Brain microvascular endothelial cell (primary cell): Measurements from ENCODE around the gene DEF6.

Experiments used
- DNase-seq: peaks from one replicate; pipeline ENCODE4 v3.0.0-alpha.2; 2020
- H3K27ac ChIP-seq: fragments of 250-450 bp; sonication (Bioruptor Pico); 2 replicates; pipeline ENCODE4 v1.5.1; 2020; ENCODE audit warnings: mild to moderate bottlenecking, moderate library complexity
- H3K27me3 ChIP-seq: fragments of 250-450 bp; sonication (Bioruptor Pico); replicated peaks from 2 replicates; pipeline ENCODE4 v1.5.1; 2020; ENCODE audit warnings: mild to moderate bottlenecking
- H3K36me3 ChIP-seq: fragments of 250-450 bp; sonication (Bioruptor Pico); replicated peaks from 2 replicates; pipeline ENCODE4 v1.5.1; 2020; ENCODE audit warnings: mild to moderate bottlenecking
- H3K4me3 ChIP-seq: 2 replicates; pipeline ENCODE4 v1.5.1; 2011; ENCODE audit warnings: low read depth, mild to moderate bottlenecking, control low read depth, low read length, moderate library complexity
- CTCF ChIP-seq: IDR thresholded peaks from 2 replicates; pipeline ENCODE4 v1.5.1; 2011; ENCODE audit warnings: low read depth, mild to moderate bottlenecking, moderate library complexity, low read length, control low read depth, inconsistent platforms; ENCODE audit errors: missing control alignments
- in situ Hi-C: cut with HindIII; loops from 2 replicates; pipeline ENCODE4 v1.10.0; 2017; ENCODE audit warnings: low sequenced_read_pairs, low pct_ligation_motif_present

DEF6 gene

GRCh38 chr6:35294308-35294945 lies 3.2 kb upstream of the DEF6 start:
- peaks cover 6% of the 10 kb centered on the region for H3K36me3 ChIP-seq

GRCh38 chr6:35295036-35295435 lies 2.6 kb upstream of the DEF6 start:
- TF ChIP-seq CTCF = no peak
- in situ Hi-C loops = no loop called here
- no peak for DNase-seq
- Histone ChIP-seq H3K27ac (no peak overlapping the region), H3K27me3 (no peaks in the 10 kb centered on the region), H3K4me3 (no peak overlapping the region), H3K36me3 (peaks cover 6% of the 10 kb centered on the region)

More at GRCh38 chr6:35294308-35294945, 3.2 kb upstream of the DEF6 start:
- H3K27ac ChIP-seq = no peak overlapping the region
- no peaks in the 10 kb centered on the region for H3K27me3 ChIP-seq
- no peak for DNase-seq
- no peak overlapping the region for H3K4me3 ChIP-seq
- TF ChIP-seq CTCF = peak; percentile 86
- in situ Hi-C loops = no loop called here

- in situ Hi-C loops = no loop called here
Measured at GRCh38 chr6:35295521-35296315, 1.9 kb upstream of the DEF6 start.

GRCh38 chr6:35296931-35297600 lies 552 bp upstream of the DEF6 start:
- in situ Hi-C loops = no loop called here
- Histone ChIP-seq H3K27me3 (no peaks in the 10 kb centered on the region), H3K36me3 (peaks cover 6% of the 10 kb centered on the region), H3K4me3 (no peak overlapping the region), H3K27ac (no peak overlapping the region)
- TF ChIP-seq CTCF = no peak
- no peak for DNase-seq

More at GRCh38 chr6:35295521-35296315, 1.9 kb upstream of the DEF6 start:
- Histone ChIP-seq H3K27me3 (no peaks in the 10 kb centered on the region), H3K36me3 (peaks cover 6% of the 10 kb centered on the region), H3K4me3 (no peak overlapping the region), H3K27ac (no peak overlapping the region)
- TF ChIP-seq CTCF = no peak
- DNase-seq = no peak

- DNase-seq = no peak
- H3K27ac ChIP-seq = no peak overlapping the region
- in situ Hi-C loops = no loop called here
- no peak overlapping the region for H3K4me3 ChIP-seq
- H3K27me3 ChIP-seq = no peaks in the 10 kb centered on the region
- peaks cover 6% of the 10 kb centered on the region for H3K36me3 ChIP-seq
- TF ChIP-seq CTCF = no peak
Measured at GRCh38 chr6:35298625-35299140, 1.1 kb downstream of the DEF6 start.
